ENCODE data around the gene RCHY1. TPM values are rescaled to one million over a fixed set of nuclear protein-coding genes. Genes with fewer than 3 reads are reported as not detected.

RCHY1 gene
- total and polyA plus RNA-seq, 2 experiments from 2014 or later, result 42.9 to 46.5 TPM

GRCh38 chr4:75555294-75556164, 41.3 kb upstream of the RCHY1 start, which contains the start of gene ODAPH:
Gene ODAPH (plus strand): TSS chr4:75556066. CDS start chr4:75556083, 17 bp downstream.
- no peak within 1 kb of the TSS for H3K27ac Mint-ChIP-seq
- Histone ChIP-seq H3K36me3 (ENCODE audit: insufficient read depth) (no peaks in the 10 kb centered on the region), H3K27ac (ENCODE audit: low read depth) (no peak within 1 kb of the TSS), H2AFZ (peak within 1 kb of the TSS; percentile 53), H3K27me3 (ENCODE audit: insufficient read depth) (no peaks in the 10 kb centered on the region), H3F3A (replicated peaks; ENCODE audit: low read depth) (no peaks in the 10 kb centered on the region), H3K79me2 (replicated peaks; ENCODE audit: insufficient read depth) (no peaks in the 10 kb centered on the region), H3K9me2 (ENCODE audit: insufficient read depth) (0 out of 2 replicates have a peak, but pooled peaks cover 2% of the 10 kb centered on the region), H3K4me1 (ENCODE audit: insufficient read depth) (no peaks in the 10 kb centered on the region), H3K4me2 (no peak within 1 kb of the TSS), H4K20me1 (replicated peaks; ENCODE audit: insufficient read depth) (no peaks in the 10 kb centered on the region), H3K4me3 (no peak within 1 kb of the TSS)
- H3K27me3 Mint-ChIP-seq (ENCODE audit: insufficient read depth, low read depth, poor library complexity), result no peaks in the 10 kb centered on the region
- ATAC-seq (peak; percentile 53), DNase-seq (ENCODE audit: low spot score) (peak; percentile 15)
- peaks cover 11% of the 10 kb centered on the region for H3K4me1 Mint-ChIP-seq
- no peak within 1 kb of the TSS for H3K4me3 Mint-ChIP-seq
- TF ChIP-seq REST (IDR thresholded peaks at IDR 0.05; ENCODE audit: unreplicated experiment), result no peak
- no peak for TF ChIP-seq ZNF114 (CRISPR knock-in tag; IDR thresholded peaks at IDR 0.05)
- TF ChIP-seq EZH2phosphoT487 (IDR thresholded peaks at IDR 0.05; ENCODE audit: unreplicated experiment), result no peak
- no peak for TF ChIP-seq NANOG (IDR thresholded peaks at IDR 0.05; ENCODE audit: borderline replicate concordance)
- H3K9me3 Mint-ChIP-seq, result no peaks in the 10 kb centered on the region
- H3K36me3 Mint-ChIP-seq (ENCODE audit: low read depth), result no peaks in the 10 kb centered on the region; the same call in 2 of the 3 replicates

- H3K4me1 Mint-ChIP-seq, result peaks cover 11% of the 10 kb centered on the region; the same call in 2 of the 3 replicates
- H3K27ac ChIP-seq (ENCODE audit: low read depth), result no peak overlapping the region
- H3K4me3 Mint-ChIP-seq, result no peak overlapping the region
- H3K27me3 Mint-ChIP-seq (ENCODE audit: insufficient read depth, low read depth, poor library complexity), result peaks cover 2% of the 10 kb centered on the region
- ATAC-seq, result no peak
- no peaks in the 10 kb centered on the region for H3K36me3 ChIP-seq (ENCODE audit: insufficient read depth)
- no peaks in the 10 kb centered on the region for H3K79me2 ChIP-seq (replicated peaks; ENCODE audit: insufficient read depth)
- no peaks in the 10 kb centered on the region for H3K27me3 ChIP-seq (ENCODE audit: insufficient read depth)
- no peaks in the 10 kb centered on the region for H3K4me1 ChIP-seq (ENCODE audit: insufficient read depth)
- H3K4me2 ChIP-seq, result no peak overlapping the region
- DNase-seq (ENCODE audit: low spot score), result no peak
- TF ChIP-seq EZH2phosphoT487 (IDR thresholded peaks at IDR 0.05; ENCODE audit: unreplicated experiment), result no peak
- TF ChIP-seq CTCF (conservative IDR thresholded peaks at IDR 0.05; ENCODE audit: low read depth in 2 of 2), result no peak
- no peak for TF ChIP-seq EZH2 (IDR thresholded peaks at IDR 0.05; ENCODE audit: low read depth, unreplicated experiment)
- TF ChIP-seq ZNF114 (CRISPR knock-in tag; IDR thresholded peaks at IDR 0.05), result no peak
- H3K9me3 Mint-ChIP-seq, result no peaks in the 10 kb centered on the region
- H3K9me2 ChIP-seq (ENCODE audit: insufficient read depth), result 0 out of 2 replicates have a peak, but pooled peaks cover 7% of the 10 kb centered on the region
- no peaks in the 10 kb centered on the region for H3K36me3 Mint-ChIP-seq (ENCODE audit: low read depth)
- no peak overlapping the region for H2AFZ ChIP-seq
- no peak overlapping the region for H3K27ac Mint-ChIP-seq
- H4K20me1 ChIP-seq (replicated peaks; ENCODE audit: insufficient read depth), result no peaks in the 10 kb centered on the region
- H3K4me3 ChIP-seq, result no peak overlapping the region
- H3F3A ChIP-seq (replicated peaks; ENCODE audit: low read depth), result no peaks in the 10 kb centered on the region
Observed at GRCh38 chr4:75552452-75552851, 38.2 kb upstream of the RCHY1 start.
